C4-2B (cell line): ENCODE results near the gene CELF6.

Experiments
- H3K27ac ChIP-seq: fragments of 450-650 bp; 2 replicates; pipeline ENCODE4 v1.5.1; 2017
- ZFX ChIP-seq: fragments of 450-650 bp; IDR thresholded peaks from 2 replicates; pipeline ENCODE4 v1.6.1; 2017
- TF ChIP-seq, protein P1 (sequence below): fragments of 450-650 bp; conservative IDR thresholded peaks from 2 replicates; pipeline ENCODE4 v1.5.1; 2017; ENCODE audit warnings: mild to moderate bottlenecking

The CELF6 gene

DNA sequence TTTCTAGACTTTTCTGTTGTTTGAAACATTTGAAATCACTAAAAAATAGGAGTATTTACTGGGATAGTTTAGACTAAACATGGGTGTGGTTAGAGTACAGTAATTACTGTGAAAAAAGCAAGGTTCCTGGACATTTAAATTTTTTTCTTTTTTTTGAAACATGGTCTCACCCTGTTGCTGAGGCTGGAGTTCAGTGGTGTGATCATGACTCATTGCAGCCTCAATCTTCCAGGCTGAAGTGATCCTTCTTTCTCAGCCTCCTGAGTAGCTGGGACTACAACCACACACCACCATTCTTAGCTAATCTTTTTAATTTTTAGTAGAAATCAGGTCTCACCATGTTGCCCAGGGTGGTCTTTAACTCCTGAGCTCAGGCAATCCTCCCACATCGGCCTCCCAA is 20.4 kb upstream of the CELF6 start:
- H3K27ac ChIP-seq = no peak overlapping the region
- no peak for TF ChIP-seq ZFX
- TF ChIP-seq, protein P1, sequence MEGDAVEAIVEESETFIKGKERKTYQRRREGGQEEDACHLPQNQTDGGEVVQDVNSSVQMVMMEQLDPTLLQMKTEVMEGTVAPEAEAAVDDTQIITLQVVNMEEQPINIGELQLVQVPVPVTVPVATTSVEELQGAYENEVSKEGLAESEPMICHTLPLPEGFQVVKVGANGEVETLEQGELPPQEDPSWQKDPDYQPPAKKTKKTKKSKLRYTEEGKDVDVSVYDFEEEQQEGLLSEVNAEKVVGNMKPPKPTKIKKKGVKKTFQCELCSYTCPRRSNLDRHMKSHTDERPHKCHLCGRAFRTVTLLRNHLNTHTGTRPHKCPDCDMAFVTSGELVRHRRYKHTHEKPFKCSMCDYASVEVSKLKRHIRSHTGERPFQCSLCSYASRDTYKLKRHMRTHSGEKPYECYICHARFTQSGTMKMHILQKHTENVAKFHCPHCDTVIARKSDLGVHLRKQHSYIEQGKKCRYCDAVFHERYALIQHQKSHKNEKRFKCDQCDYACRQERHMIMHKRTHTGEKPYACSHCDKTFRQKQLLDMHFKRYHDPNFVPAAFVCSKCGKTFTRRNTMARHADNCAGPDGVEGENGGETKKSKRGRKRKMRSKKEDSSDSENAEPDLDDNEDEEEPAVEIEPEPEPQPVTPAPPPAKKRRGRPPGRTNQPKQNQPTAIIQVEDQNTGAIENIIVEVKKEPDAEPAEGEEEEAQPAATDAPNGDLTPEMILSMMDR = no peak

DNA sequence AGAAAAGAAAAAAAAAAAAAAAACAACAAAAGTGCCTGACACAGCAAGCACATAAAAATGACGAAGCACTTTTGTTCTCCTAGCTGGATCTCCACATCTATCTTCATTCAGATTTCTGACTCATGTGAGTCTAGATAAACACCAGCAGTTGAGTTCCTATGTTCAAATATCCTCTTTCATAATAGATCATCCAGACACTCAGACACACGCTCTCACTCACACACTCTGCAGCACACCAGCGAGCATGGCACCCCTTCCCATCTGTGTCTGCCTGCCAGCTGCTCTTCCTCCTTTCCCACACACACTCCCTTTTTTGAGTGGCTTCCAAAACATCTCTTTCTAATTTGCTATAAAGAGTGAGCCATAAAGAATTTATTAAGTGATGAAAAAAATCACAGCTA is 19.8 kb upstream of the CELF6 start:
- TF ChIP-seq, protein P1 = no peak
- TF ChIP-seq ZFX = no peak
- H3K27ac ChIP-seq = peak overlapping the region; percentile 55

DNA sequence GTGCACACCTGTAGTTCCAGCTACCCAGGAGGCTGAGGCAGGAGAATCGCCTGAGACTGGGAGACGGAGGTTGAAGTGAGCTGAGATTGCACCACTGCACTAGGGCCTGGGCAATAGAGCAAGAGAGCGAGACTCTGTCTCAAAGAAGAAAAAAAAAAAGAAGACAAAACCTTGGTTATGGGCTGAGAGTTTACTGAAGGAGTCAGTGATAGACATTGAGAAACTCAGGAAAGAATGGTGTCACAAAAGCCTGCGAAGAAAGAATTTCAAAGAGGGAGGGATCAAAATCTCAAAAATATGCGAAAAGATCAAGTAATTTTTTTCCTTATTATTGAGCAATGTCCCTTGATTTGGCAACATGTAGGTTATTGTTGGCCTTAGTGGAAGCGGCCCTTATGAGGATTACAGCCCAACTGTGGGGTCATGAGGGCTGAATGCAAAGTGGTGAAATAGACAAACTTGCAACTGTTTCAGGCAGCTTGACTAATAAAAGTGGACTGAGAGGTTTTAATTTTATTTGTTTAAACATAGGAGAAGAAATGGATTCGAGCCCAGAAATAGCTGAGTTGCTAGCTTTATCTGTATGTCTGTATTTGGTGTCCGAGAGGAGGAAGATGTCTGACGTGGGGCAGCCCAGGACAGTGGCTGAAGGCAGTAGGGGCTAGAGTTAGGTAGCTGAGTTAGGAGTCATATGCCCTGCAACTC is 18.8 kb upstream of the CELF6 start:
- H3K27ac ChIP-seq = peak overlapping the region; percentile 55
- TF ChIP-seq, protein P1 = no peak
- TF ChIP-seq ZFX = no peak

DNA sequence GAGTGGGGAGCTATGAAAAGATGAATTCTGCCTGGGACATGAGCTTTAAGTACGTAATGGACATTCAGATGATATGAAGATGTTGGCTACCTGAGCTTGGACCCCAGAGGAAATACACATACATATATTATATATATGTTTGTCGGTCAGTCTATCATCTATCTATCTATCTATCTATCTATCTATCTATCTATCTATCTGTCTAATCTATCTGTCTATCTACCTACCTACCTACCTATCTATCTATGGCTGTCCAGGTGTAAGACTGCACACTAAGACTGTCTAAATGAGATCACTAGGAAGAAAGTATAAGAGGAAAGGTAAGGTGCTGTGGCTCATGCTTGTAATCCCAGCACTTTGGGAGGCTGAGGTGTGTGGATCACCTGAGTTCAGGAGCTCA is 18.2 kb upstream of the CELF6 start:
- peak overlapping the region; percentile 55 for H3K27ac ChIP-seq
- TF ChIP-seq, protein P1 = no peak
- TF ChIP-seq ZFX = no peak

DNA sequence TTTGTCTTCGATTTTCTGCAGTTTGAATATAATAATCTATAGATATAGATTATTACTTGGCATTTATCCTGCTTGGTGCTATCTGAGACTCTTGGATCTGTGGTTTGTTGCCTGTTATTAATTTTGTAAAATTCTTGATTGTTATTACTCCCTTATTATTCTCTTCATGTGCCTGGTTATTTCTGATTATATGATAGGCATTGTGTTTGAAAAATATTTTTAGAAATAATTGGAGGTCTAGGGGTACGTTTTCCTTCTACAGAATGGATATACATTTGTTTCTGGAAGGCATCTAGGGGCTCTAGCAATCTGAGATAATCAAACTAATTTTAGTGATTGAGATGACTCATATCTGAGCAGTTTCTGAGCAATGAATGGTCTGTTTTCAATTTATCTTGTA is 14.9 kb upstream of the CELF6 start:
- TF ChIP-seq ZFX = no peak
- TF ChIP-seq, protein P1 = no peak

DNA sequence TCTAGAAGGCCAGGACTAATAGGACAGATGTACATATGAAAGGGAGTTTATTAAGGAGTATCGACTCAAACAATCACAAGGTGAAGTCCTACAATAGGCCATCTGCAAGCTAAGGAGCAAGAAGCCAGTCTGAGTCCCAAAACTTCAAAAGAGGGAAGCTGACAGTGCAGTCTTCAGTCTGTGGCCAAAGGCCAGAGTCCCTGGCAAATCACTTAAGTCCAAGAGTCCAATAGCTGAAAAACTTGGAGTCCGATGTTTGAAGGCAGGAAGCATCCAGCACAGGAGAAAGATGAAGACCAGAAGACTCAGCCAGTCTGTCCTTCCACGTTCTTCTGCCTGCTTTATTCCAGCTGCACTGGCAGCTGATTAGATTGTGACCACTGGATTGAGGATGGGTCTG is 11.1 kb upstream of the CELF6 start:
- H3K27ac ChIP-seq = no peak overlapping the region
- TF ChIP-seq, protein P1 = no peak
- no peak for TF ChIP-seq ZFX

More for the DNA sequence above, 14.9 kb upstream of the CELF6 start:
- no peak overlapping the region for H3K27ac ChIP-seq

DNA sequence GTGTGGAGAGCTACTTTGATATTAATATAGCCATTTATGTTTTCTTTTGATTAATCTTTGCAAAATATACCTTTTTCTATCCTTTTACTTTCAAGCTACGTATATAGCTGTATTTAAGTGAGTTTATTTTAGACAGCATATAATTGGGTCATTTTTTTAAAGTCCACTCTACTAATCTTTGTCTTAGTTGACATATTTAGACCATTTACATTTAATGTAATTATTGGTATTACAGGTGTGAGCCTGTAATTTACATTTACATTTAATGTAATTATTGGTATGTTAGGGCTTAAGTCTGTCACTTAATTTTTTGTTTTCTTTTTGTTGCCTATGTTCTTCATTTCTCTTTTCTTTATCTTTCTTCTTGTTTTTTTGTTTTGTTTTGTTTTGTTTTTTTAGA is 3.8 kb upstream of the CELF6 start:
- H3K27ac ChIP-seq = no peak overlapping the region
- TF ChIP-seq ZFX = no peak
- TF ChIP-seq, protein P1 = no peak
